COLO668 (cell line): Measurements from ENCODE around the gene OR2H1.

Experiments used
- DNase-seq: peaks from one replicate; lab custom pipeline; 2025; ENCODE audit not compliant: unreplicated experiment; lab: John Stamatoyannopoulos, UW

OR2H1 gene

DNA sequence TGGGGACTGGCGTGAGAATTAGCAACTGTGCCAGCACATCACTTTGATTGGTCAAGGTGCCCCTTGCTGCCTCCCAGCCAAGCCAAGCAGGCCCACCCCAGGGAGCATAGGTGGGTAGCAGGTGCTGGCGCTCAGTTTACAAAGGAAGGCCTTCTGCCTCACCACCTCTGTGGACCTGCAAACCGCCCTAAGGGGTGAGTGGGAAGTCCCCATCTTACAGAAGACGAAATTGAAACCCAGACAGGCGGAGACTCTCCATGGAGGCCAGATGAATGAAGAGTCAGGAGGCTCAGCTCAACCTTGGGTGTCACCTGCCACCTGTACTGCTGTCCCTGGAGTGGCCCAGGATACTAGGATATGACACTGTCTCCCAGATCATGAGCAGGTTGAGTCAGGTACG, 52.3 kb downstream of the OR2H1 start:
- DNase-seq: no peak

DNA sequence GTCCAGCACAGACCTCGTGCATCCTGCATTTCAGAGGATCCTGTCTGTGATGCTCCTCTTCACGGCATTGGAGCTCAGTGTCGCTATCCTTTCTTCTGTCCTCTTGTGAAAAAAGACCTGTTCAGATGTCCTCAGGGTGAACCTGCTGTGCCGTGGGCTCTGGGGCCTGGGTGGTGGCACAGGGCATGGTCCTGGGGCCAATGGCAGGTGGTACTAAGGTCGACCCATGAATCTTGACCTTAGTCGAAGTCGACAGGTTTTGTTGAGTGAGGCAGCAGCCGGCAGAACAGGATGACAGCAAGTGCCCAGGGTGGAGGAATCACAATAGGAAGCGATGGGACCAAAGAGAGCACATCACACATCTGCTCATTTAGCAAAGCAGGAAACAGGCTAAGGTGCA, 52.8 kb downstream of the OR2H1 start:
- DNase-seq: no peak

DNA sequence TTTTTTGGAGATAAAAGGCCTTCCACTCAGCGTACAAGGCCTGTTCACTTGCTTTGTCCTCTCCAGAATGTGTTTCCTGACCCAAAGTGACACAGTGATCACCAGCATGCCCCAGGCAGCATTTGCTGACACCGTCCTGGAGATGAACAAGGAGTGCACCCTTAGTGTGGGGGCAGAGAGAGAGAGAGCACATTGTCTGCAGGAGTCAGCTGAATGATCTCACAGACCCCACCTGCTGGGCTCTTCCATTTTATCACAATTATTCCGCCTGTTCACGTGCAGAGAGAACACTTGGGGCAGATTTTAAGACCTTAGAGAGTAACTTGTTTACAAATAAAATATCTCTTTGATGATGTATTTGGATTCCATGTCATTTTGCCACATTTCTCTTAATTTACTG, 53.2 kb downstream of the OR2H1 start:
- no peak for DNase-seq

DNA sequence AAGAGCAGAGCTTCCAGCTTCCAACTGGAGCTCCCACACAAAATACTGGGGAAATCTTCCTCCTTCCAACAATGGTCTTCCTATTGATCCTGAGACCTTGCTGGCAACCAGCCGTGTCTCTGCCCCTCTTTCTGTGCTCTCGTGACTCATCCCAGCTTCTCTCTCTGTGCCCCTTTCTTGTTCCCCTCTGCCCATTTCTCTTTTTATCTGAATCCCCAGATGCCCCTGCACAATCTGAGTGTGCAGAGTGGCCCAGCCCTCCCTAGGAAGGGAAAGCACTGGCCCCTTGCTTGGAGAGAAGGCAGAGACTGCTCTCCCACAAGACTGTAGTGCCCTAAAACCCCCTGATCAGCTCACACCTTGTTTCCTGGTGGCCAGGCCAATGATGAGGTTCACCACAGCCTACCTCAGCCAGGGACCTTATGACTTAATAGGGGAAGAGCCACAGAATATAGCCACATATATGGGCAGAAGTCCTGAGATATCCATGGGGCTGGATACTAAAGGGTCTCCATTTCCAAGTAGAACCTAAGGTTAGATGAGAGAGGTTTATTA, 53.9 kb downstream of the OR2H1 start:
- no peak for DNase-seq
